Gastroesophageal sphincter (tissue), 3 donors: ENCODE measurements around the gene MAIP1.
A peak's percentile ranks its signal among the peaks of the same experiment; 100 is the strongest.

ENCODE experiments used
- CTCF ChIP-seq, 4 experiments: fragments of 200-600 bp in 2 of 4; fragments of 450-650 bp in 2 of 4; sonication (generic) in 1 of 4; IDR thresholded peaks; one replicate each; pipeline ENCODE4 v1.5.1; 2017 to 2019; ENCODE audit warnings: antibody characterized with exemption in 4 of 4, mild to moderate bottlenecking in 2 of 4, moderate library complexity in 2 of 4
- POLR2A ChIP-seq, 2 donors: fragments of 450-650 bp; IDR thresholded peaks; one replicate each; pipeline ENCODE4 v1.6.1; 2017; ENCODE audit warnings: antibody characterized with exemption in 2 of 2, mild to moderate bottlenecking in 2 of 2, moderate library complexity in 1 of 2

- TF ChIP-seq CTCF (IDR thresholded peaks at IDR 0.05) (peak in 3 of 4 experiments; percentile 38 to 44 (median 43)), POLR2A (IDR thresholded peaks at IDR 0.05) (no peak)
These were observed 18.3 kb downstream of the MAIP1 start for GRCh38 chr2:199973703-199974102.
